Activated CD8-positive, alpha-beta T cell treated with anti-CD3 and anti-CD28 coated beads for 36 hours (primary cell): ENCODE data around the gene TMEM144. TPM values are rescaled to one million over a fixed set of nuclear protein-coding genes. Genes with fewer than 3 reads are reported as not detected.
"Not testable (repeated sequence)": the region's sequence is repeated elsewhere in the genome, so short reads cannot be mapped to it uniquely, and the experiment has no call there.

Experiments used
- ATAC-seq: fragments of 200-7000 bp; cut with Tn5 transposase; one replicate; pipeline ENCODE4 v1.10.0; 2021; ENCODE audit warnings: mild to moderate bottlenecking, moderate library complexity
- CTCF ChIA-PET: fragments of 350-600 bp; sonication (Branson Sonifier 250); formaldehyde crosslinking; loops from one replicate; lab custom pipeline; 2021; ENCODE audit warnings: antibody characterized with exemption; lab: Charles Lee
- POLR2A ChIA-PET: fragments of 350-600 bp; sonication (Branson Sonifier 250); formaldehyde crosslinking; loops from one replicate; lab custom pipeline; 2021; ENCODE audit warnings: antibody characterized with exemption; lab: Charles Lee
- DNase-seq: peaks from one replicate; pipeline ENCODE4 v3.0.0-alpha.2; 2020
- H3K27ac Mint-ChIP-seq: one replicate; pipeline ENCODE4 v1.8.0; 2021; ENCODE audit warnings: mild to moderate bottlenecking, mixed read lengths
- H3K27me3 Mint-ChIP-seq: one replicate; pipeline ENCODE4 v1.8.0; 2021; ENCODE audit warnings: mixed read lengths
- H3K36me3 Mint-ChIP-seq: one replicate; pipeline ENCODE4 v1.8.0; 2021; ENCODE audit warnings: low read depth, mixed read lengths
- H3K4me1 Mint-ChIP-seq: one replicate; pipeline ENCODE4 v1.8.0; 2021; ENCODE audit warnings: low read depth, mixed read lengths
- H3K4me3 Mint-ChIP-seq: one replicate; pipeline ENCODE4 v1.8.0; 2021; ENCODE audit warnings: mild to moderate bottlenecking, moderate library complexity, mixed read lengths
- H3K9me3 Mint-ChIP-seq: one replicate; pipeline ENCODE4 v1.8.0; 2021; ENCODE audit warnings: mixed read lengths
- intact Hi-C: fragments of 100-400 bp; cut with micrococcal nuclease; formaldehyde crosslinking; loops from one replicate; pipeline ENCODE4 v1.10.0; 2022
- total RNA-seq, 2 experiments: library from RNA; stranded (reverse); gene quantifications; one replicate each; pipeline ENCODE4 v1.2.3, GENCODE V29; 2021
- TF ChIP-seq, protein P1 (sequence below): fragments of 200-600 bp; IDR thresholded peaks from one replicate; pipeline ENCODE4 v1.8.0; 2022; ENCODE audit warnings: antibody characterized with exemption, mild to moderate bottlenecking

TMEM144 gene
- total RNA-seq, 2 experiments from 2014 or later: 0.09 TPM; not detected in 1

DNA sequence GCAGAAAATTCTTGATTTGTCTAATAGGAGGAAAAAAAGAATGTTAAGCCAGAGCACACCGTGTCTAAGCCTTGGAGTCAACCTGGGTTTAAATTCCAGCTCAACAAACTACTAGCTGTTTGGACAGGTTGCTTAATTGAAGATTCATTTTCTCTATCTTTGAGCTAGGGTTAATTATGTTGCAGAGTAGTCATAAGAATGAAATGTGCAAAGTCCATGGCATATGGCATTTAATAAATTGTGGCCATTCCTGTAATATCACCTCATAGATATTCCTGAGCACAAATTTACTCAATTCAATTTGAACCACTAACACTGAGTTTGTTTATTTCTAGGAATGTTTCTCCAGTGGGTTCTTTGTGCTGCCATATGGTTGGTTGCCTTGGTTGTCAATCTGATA, 4.6 kb downstream of the TMEM144 start:
- ChIA-PET POLR2A (no interaction called here), CTCF (no interaction called here)
- H3K4me3 Mint-ChIP-seq: no peak overlapping the region
- H3K27me3 Mint-ChIP-seq: peaks cover 24% of the 10 kb centered on the region
- no peaks in the 10 kb centered on the region for H3K36me3 Mint-ChIP-seq
- ATAC-seq (no peak), DNase-seq (no peak)
- no peaks in the 10 kb centered on the region for H3K9me3 Mint-ChIP-seq
- peaks cover 11% of the 10 kb centered on the region for H3K4me1 Mint-ChIP-seq
- intact Hi-C loops: no loop called here
- no peak overlapping the region for H3K27ac Mint-ChIP-seq
- TF ChIP-seq, protein P1, sequence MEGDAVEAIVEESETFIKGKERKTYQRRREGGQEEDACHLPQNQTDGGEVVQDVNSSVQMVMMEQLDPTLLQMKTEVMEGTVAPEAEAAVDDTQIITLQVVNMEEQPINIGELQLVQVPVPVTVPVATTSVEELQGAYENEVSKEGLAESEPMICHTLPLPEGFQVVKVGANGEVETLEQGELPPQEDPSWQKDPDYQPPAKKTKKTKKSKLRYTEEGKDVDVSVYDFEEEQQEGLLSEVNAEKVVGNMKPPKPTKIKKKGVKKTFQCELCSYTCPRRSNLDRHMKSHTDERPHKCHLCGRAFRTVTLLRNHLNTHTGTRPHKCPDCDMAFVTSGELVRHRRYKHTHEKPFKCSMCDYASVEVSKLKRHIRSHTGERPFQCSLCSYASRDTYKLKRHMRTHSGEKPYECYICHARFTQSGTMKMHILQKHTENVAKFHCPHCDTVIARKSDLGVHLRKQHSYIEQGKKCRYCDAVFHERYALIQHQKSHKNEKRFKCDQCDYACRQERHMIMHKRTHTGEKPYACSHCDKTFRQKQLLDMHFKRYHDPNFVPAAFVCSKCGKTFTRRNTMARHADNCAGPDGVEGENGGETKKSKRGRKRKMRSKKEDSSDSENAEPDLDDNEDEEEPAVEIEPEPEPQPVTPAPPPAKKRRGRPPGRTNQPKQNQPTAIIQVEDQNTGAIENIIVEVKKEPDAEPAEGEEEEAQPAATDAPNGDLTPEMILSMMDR: no peak

GRCh38 chr4:158217763-158218162, 7.5 kb downstream of the TMEM144 start:
- ATAC-seq: no peak
- TF ChIP-seq, protein P1: no peak
- ChIA-PET POLR2A (no interaction called here), CTCF (interaction anchor here (1.4 kb wide), 1 partner anchor 10 kb away, joined by 5 read pairs; no protein-coding TSS in a partner anchor)
- intact Hi-C loops: no loop called here
- Mint-ChIP-seq H3K27me3 (peaks cover 12% of the 10 kb centered on the region), H3K9me3 (no peaks in the 10 kb centered on the region), H3K4me3 (no peak overlapping the region), H3K4me1 (no peaks in the 10 kb centered on the region), H3K36me3 (no peaks in the 10 kb centered on the region), H3K27ac (no peak overlapping the region)
- no peak for DNase-seq

DNA sequence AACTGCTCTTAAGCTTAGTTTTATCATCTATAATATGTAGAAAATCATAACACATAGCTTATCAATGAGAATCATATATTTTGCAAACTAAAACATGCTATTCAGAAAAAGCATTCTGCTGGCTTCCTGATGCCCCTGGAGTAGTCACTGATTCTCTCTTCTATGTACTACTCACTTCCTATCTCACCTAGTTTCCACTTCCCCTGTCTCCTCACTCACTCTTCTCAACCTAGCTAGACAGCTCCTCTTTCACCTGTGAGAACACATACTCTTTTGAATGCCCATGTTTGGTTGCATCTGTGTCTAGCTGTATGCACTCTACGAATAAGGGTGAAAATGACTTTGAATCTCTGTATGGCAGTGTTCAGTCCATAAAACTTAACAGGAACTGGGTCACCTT, 9.3 kb downstream of the TMEM144 start:
- Mint-ChIP-seq H3K4me1 (no peaks in the 10 kb centered on the region), H3K27me3 (peaks cover 5% of the 10 kb centered on the region), H3K36me3 (no peaks in the 10 kb centered on the region), H3K9me3 (no peaks in the 10 kb centered on the region), H3K27ac (no peak overlapping the region), H3K4me3 (no peak overlapping the region)
- intact Hi-C loops: no loop called here
- ChIA-PET CTCF (interaction anchor here (1.2 kb wide), 1 partner anchor 36 kb away, joined by 5 read pairs; no protein-coding TSS in a partner anchor), POLR2A (no interaction called here)
- DNase-seq (no peak), ATAC-seq (no peak)
- TF ChIP-seq, protein P1: no peak

GRCh38 chr4:158224318-158224717, 14.0 kb downstream of the TMEM144 start:
- H3K4me3 Mint-ChIP-seq, H3K9me3 Mint-ChIP-seq, POLR2A ChIA-PET, H3K4me1 Mint-ChIP-seq, intact Hi-C loops, ATAC-seq, DNase-seq, H3K27me3 Mint-ChIP-seq, H3K36me3 Mint-ChIP-seq, H3K27ac Mint-ChIP-seq: not testable (repeated sequence)
- CTCF ChIA-PET: interaction anchor here (1.0 kb wide), 1 partner anchor 19 kb away, joined by 3 read pairs; no protein-coding TSS in a partner anchor

DNA sequence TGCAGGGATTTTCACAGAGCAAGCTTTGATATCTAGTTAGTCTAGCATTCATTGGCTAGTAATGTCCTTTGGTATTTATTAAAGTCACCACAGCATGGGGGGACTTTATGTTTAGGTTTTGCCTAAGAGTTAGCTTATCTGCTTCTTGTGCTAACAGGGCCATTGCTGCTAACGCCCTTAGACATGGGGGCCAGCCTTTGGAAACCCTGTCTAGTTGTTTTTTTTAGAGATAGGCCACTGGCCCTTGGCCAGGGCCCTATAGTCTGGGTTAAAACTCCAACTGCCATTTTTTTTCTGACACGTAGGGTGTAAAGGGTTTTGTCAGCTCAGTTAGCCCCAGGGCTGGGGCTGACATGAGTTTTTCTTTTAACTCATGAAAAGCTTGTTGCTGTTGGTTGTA, 14.7 kb downstream of the TMEM144 start:
- CTCF ChIA-PET, ATAC-seq: not testable (repeated sequence)

GRCh38 chr4:158227880-158228279, 17.6 kb downstream of the TMEM144 start:
- ATAC-seq, intact Hi-C loops, CTCF ChIA-PET, DNase-seq, H3K9me3 Mint-ChIP-seq, H3K4me3 Mint-ChIP-seq, H3K36me3 Mint-ChIP-seq, H3K4me1 Mint-ChIP-seq, H3K27me3 Mint-ChIP-seq, H3K27ac Mint-ChIP-seq, POLR2A ChIA-PET: not testable (repeated sequence)

More for the DNA sequence above, 14.7 kb downstream of the TMEM144 start:
- H3K36me3 Mint-ChIP-seq, H3K27ac Mint-ChIP-seq, H3K4me3 Mint-ChIP-seq, H3K4me1 Mint-ChIP-seq, POLR2A ChIA-PET, H3K9me3 Mint-ChIP-seq, intact Hi-C loops, DNase-seq, H3K27me3 Mint-ChIP-seq: not testable (repeated sequence)

DNA sequence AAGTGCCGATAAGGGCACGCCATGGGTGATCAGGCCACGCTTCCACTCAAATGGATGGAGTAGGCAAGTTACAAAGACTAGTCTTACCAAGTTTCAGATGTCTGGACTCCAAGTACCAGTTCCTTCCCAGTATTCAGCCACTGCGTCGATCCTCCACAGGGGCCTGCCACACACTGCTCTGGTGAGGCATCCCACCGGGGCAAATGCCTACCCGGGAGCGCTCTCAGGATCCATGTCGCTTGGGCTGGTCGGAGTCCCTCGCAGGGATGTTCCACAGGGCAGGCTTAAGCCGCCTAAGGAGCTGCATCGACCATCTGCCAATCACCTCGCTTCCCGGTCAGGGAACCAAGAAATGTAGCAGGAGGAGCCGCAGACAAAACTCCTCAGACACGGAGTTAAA, 18.1 kb downstream of the TMEM144 start:
- DNase-seq, intact Hi-C loops, ATAC-seq, CTCF ChIA-PET, H3K9me3 Mint-ChIP-seq, H3K4me3 Mint-ChIP-seq, H3K27me3 Mint-ChIP-seq, H3K36me3 Mint-ChIP-seq, POLR2A ChIA-PET, H3K4me1 Mint-ChIP-seq, H3K27ac Mint-ChIP-seq: not testable (repeated sequence)
